NCI-H774 (cell line): ENCODE measurements around the gene KRTAP10-6.
"Not testable (repeated sequence)": the region's sequence is repeated elsewhere in the genome, so short reads cannot be mapped to it uniquely, and the experiment has no call there.

Source experiments
- DNase-seq: peaks from one replicate; lab custom pipeline; 2025; lab: John Stamatoyannopoulos, UW

Gene KRTAP10-6

GRCh38 chr21:44556879-44557278 is 35.4 kb downstream of the KRTAP10-6 start:
- DNase-seq, result peak; percentile 56

- no peak for DNase-seq
Measured at GRCh38 chr21:44555200-44555875, 37.0 kb downstream of the KRTAP10-6 start.

- DNase-seq, result no peak
Measured at GRCh38 chr21:44552681-44553080, 39.6 kb downstream of the KRTAP10-6 start.

GRCh38 chr21:44552136-44552535 is 40.2 kb downstream of the KRTAP10-6 start:
- no peak for DNase-seq

- no peak for DNase-seq
Measured at GRCh38 chr21:44551340-44551961, 40.9 kb downstream of the KRTAP10-6 start, which contains the start of gene KRTAP10-2. KRTAP10-2 (minus strand) TSS chr21:44551505; CDS start chr21:44551458, 47 bp downstream.

- DNase-seq, result no peak
Measured at GRCh38 chr21:44550807-44551206, 41.5 kb downstream of the KRTAP10-6 start.

GRCh38 chr21:44550285-44550684 is 42.0 kb downstream of the KRTAP10-6 start:
- not testable (repeated sequence) for DNase-seq

- no peak for DNase-seq
Measured at GRCh38 chr21:44549525-44550211, 42.6 kb downstream of the KRTAP10-6 start.

- no peak for DNase-seq
Measured at GRCh38 chr21:44548922-44549321, 43.4 kb downstream of the KRTAP10-6 start.

GRCh38 chr21:44548381-44548780 is 43.9 kb downstream of the KRTAP10-6 start:
- DNase-seq, result no peak

GRCh38 chr21:44547656-44548331 is 44.5 kb downstream of the KRTAP10-6 start:
- DNase-seq, result no peak

GRCh38 chr21:44544566-44544965 is 47.7 kb downstream of the KRTAP10-6 start:
- no peak for DNase-seq

GRCh38 chr21:44542716-44543115 is 49.6 kb downstream of the KRTAP10-6 start:
- DNase-seq, result no peak
